ENCODE measurements around the gene LOXL3.
"Not testable (repeated sequence)": the region's sequence is repeated elsewhere in the genome, so short reads cannot be mapped to it uniquely, and the experiment has no call there.

LOXL3 gene

GRCh38 chr2:74488643-74489481, 64.9 kb downstream of the LOXL3 start:
- Histone ChIP-seq H3K4me3 (ENCODE audit: low read length) (no peak overlapping the region), H3K36me3 (ENCODE audit: control insufficient read depth, insufficient read depth, low read length, severe bottlenecking) (peaks cover 40% of the 10 kb centered on the region)

GRCh38 chr2:74486141-74486540, 67.6 kb downstream of the LOXL3 start:
- no peak overlapping the region for H3K9ac ChIP-seq (ENCODE audit: low read length)
- peaks cover 17% of the 10 kb centered on the region for H3K4me1 ChIP-seq (ENCODE audit: control insufficient read depth, insufficient read depth, low read length)
- H3K27me3 ChIP-seq (replicated peaks; ENCODE audit: control insufficient read depth, insufficient read depth, low read length) = no peaks in the 10 kb centered on the region
- H3K36me3 ChIP-seq (ENCODE audit: control insufficient read depth, insufficient read depth, low read length, severe bottlenecking) = peaks cover 12% of the 10 kb centered on the region
- DNase-seq (ENCODE audit: low read depth) = no peak
- no peaks in the 10 kb centered on the region for H3K9me3 ChIP-seq (ENCODE audit: control insufficient read depth, low read length)
- no peak overlapping the region for H3K4me3 ChIP-seq (ENCODE audit: low read length)

More at GRCh38 chr2:74488643-74489481, 64.9 kb downstream of the LOXL3 start:
- Histone ChIP-seq H3K9ac (ENCODE audit: low read length) (no peak overlapping the region), H3K9me3 (ENCODE audit: control insufficient read depth, low read length) (no peaks in the 10 kb centered on the region), H3K4me1 (ENCODE audit: control insufficient read depth, insufficient read depth, low read length) (peaks cover 3% of the 10 kb centered on the region), H3K27me3 (replicated peaks; ENCODE audit: control insufficient read depth, insufficient read depth, low read length) (no peaks in the 10 kb centered on the region)
- DNase-seq (ENCODE audit: low read depth) = no peak

GRCh38 chr2:74483675-74484164, 70.0 kb downstream of the LOXL3 start:
- H3K9ac ChIP-seq (ENCODE audit: low read length) = peak overlapping the region; percentile 93
- H3K4me3 ChIP-seq (ENCODE audit: low read length) = peak overlapping the region; percentile 100
- not testable (repeated sequence) for DNase-seq (ENCODE audit: low read depth); H3K9me3 ChIP-seq (ENCODE audit: control insufficient read depth, low read length); H3K27me3 ChIP-seq (replicated peaks; ENCODE audit: control insufficient read depth, insufficient read depth, low read length)
- H3K4me1 ChIP-seq (ENCODE audit: control insufficient read depth, insufficient read depth, low read length) = peaks cover 23% of the 10 kb centered on the region
- H3K36me3 ChIP-seq (ENCODE audit: control insufficient read depth, insufficient read depth, low read length, severe bottlenecking) = peaks cover 17% of the 10 kb centered on the region

GRCh38 chr2:74482801-74483674, 70.7 kb downstream of the LOXL3 start, which contains the start of the genes CCDC142 and TTC31:
CCDC142 (minus strand) TSS chr2:74482998; CDS start chr2:74482837, 161 bp downstream.
TTC31 (plus strand) TSS chr2:74483081; CDS start chr2:74483096, 15 bp downstream.
- Histone ChIP-seq H3K4me3 (ENCODE audit: low read length) (peak within 1 kb of the TSS; percentile 100), H3K9me3 (ENCODE audit: control insufficient read depth, low read length) (no peaks in the 10 kb centered on the region), H3K36me3 (ENCODE audit: control insufficient read depth, insufficient read depth, low read length, severe bottlenecking) (peaks cover 17% of the 10 kb centered on the region), H3K27me3 (replicated peaks; ENCODE audit: control insufficient read depth, insufficient read depth, low read length) (no peaks in the 10 kb centered on the region), H3K9ac (ENCODE audit: low read length) (peak within 1 kb of the TSS; percentile 93), H3K4me1 (ENCODE audit: control insufficient read depth, insufficient read depth, low read length) (peaks cover 22% of the 10 kb centered on the region)
- peak; percentile 98 for DNase-seq (ENCODE audit: low read depth)

Measured in adipocyte (in vitro differentiated cells).